Measurements from ENCODE around the gene SSH3.

The SSH3 gene

DNA sequence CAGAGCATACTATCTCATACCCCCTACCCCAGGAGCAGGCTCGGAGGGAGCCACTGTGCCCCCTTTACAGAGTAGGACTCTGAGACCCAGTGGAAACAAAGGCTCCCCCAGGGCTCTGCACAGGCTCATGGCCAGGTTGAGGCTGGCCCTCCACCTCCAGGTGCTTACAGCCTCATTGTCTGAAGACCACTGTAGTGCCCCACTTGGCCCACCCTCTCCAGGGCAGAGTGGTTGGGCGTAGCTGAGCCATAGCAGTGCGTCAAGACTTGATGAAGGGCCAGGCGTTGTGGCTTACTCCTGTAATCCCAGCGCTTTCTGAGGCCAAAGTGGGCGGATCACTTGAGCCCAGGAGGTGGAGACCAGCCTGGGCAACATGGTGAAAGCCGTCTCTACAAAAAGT is 12.5 kb upstream of the SSH3 start:
- no peak for DNase-seq (ENCODE audit: low read depth in 2 of 3, low spot score in 1 of 3)

GRCh38 chr11:67291481-67292381 is 11.6 kb upstream of the SSH3 start:
- no peak for DNase-seq (ENCODE audit: low read depth in 2 of 3, low spot score in 1 of 3)

GRCh38 chr11:67292671-67293070 is 10.7 kb upstream of the SSH3 start:
- DNase-seq (ENCODE audit: low read depth in 2 of 3, low spot score in 1 of 3), result no peak

- no peak for DNase-seq (ENCODE audit: low read depth in 2 of 3, low spot score in 1 of 3)
Measured at GRCh38 chr11:67293090-67293489, 10.2 kb upstream of the SSH3 start.

- no peak for DNase-seq (ENCODE audit: low read depth in 2 of 3, low spot score in 1 of 3)
Measured at GRCh38 chr11:67295846-67296245, 7.5 kb upstream of the SSH3 start.

DNA sequence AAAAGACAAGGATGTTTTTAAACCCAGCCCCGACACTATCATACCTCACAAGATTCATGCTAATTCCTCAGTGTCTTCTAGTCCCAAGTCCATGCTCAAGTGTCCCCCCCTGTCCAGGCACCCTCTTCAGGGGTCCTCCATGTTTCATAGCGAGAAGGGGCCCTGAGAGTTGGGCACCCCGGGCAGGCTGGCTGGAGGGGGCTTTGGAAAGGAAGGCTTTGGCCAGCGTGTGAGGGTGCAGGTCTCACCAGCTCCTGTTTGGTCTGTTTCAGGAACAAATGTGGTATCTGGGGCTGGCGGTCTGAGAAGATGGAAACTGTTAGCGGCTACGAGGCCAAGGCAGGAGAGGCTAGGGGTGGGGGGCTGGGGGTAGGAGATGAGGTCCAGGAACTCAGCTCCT is 4.5 kb upstream of the SSH3 start:
- DNase-seq (ENCODE audit: low read depth in 2 of 3, low spot score in 1 of 3), result no peak

GRCh38 chr11:67299471-67300191 is 3.7 kb upstream of the SSH3 start:
- no peak for DNase-seq (ENCODE audit: low read depth in 2 of 3, low spot score in 1 of 3)

DNA sequence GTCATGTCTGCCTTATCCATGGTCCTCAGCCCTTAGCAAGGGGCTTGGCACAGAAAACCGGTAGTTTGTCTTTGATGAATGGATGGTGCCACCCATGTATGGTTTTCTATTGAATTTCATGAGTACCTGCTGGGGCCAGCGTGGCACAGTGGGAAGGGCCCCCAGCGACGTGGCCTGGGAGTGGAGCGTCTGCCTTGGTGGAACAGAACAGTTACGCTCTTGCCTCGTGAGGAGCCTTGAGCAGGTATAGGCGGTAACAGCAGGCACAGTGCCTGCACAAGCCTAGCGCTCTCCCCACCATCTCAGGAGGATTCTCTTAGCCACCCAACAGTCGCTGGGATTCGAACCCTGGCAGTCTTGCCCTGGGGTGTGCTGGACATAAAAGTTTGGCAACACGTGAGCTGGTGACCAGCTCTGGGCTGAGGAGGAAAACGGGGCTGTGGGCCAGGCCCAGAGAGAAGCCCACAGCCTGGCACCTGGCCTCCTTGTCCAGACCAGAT is 3.0 kb upstream of the SSH3 start:
- no peak for DNase-seq (ENCODE audit: low read depth in 2 of 3, low spot score in 1 of 3)

- DNase-seq (ENCODE audit: low read depth in 2 of 3, low spot score in 1 of 3), result no peak
Measured at GRCh38 chr11:67300756-67301312, 2.5 kb upstream of the SSH3 start.

DNA sequence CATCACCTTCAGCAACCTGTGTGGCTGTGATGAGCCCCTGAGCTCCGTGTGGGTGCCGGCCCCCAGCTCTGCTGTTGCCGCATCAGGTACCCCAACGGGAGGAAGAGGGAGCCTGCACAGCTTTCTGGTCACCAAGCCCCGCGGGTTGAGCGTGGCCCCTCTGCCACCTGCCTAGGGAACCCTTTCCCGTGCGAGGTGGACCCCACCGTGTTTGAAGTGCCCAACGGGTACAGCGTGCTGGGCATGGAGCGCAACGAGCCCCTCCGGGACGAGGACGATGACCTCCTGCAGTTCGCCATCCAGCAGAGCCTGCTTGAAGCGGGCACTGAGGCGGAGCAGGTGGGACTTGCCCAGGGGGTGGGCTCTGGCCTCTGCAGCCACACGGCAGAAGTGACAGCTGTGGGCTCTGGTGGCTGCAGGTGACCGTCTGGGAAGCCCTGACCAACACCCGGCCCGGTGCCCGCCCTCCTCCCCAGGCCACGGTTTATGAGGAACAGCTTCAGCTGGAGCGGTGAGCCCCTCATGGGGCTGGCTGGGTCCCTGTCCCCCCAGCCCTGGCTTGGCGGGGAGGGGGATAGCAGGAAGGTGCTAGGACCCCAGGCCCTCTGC is 1.9 kb upstream of the SSH3 start:
- no peak for DNase-seq (ENCODE audit: low read depth in 2 of 3, low spot score in 1 of 3)

DNA sequence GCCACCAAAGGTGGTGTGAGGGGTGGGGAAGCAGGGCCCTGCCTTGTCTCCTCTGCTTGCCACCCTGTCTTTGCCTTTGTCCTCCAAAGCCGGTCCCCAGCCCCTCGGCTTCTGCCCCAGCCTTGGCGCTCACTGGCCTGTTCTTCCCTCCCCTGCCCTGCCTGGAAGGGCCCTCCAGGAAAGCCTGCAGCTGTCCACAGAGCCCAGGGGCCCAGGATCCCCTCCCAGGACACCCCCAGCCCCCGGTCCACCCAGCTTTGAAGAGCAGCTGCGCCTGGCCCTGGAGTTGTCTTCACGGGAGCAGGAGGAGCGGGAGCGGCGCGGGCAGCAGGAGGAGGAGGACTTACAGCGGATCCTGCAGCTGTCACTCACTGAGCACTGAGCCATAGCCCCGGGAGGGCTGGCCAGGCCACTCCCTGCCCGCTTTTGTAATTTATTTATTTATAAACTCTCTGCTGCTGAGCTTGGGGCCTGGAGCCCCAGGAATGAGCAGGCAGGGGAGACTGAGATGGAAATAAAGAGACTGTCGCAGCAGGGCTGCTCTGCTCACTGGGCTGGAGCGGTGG is 1.3 kb upstream of the SSH3 start:
- DNase-seq (ENCODE audit: low read depth in 2 of 3, low spot score in 1 of 3), result no peak

- DNase-seq (ENCODE audit: low read depth in 2 of 3, low spot score in 1 of 3), result no peak
Measured at GRCh38 chr11:67302571-67303131, 679 bp upstream of the SSH3 start.

DNA sequence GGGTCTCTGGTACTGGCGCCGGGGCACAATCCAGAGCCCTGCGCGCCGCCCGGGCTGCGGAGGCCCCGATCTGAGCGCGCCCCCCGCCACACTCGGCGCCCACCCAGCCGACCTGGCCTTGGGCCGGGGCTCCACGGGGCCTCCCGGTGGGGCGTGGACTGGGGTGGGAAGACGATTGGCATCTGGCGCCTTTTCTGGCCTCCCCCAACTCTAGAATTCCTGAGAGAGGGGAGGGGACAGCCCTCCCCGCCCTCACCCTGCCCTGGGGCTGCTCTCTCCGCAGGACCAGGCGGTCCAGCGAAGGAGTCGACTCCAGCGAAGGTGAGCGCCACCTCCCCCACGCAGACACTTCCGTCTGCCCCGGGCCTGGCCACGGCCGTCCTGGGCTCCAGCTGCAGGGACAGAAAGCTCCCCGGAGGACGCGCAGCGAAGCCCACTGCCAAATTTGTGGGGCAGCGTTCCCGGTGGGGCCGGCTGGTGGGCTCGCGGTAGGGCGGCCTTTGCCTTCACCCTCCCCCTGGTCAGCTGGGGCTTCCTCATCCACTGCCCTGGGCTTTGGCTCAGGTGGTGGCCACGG is 593 bp downstream of the SSH3 start:
- DNase-seq (ENCODE audit: low read depth in 2 of 3, low spot score in 1 of 3), result no peak

- DNase-seq (ENCODE audit: low read depth in 2 of 3, low spot score in 1 of 3), result no peak
Measured at GRCh38 chr11:67304511-67305113, 1.3 kb downstream of the SSH3 start.

DNA sequence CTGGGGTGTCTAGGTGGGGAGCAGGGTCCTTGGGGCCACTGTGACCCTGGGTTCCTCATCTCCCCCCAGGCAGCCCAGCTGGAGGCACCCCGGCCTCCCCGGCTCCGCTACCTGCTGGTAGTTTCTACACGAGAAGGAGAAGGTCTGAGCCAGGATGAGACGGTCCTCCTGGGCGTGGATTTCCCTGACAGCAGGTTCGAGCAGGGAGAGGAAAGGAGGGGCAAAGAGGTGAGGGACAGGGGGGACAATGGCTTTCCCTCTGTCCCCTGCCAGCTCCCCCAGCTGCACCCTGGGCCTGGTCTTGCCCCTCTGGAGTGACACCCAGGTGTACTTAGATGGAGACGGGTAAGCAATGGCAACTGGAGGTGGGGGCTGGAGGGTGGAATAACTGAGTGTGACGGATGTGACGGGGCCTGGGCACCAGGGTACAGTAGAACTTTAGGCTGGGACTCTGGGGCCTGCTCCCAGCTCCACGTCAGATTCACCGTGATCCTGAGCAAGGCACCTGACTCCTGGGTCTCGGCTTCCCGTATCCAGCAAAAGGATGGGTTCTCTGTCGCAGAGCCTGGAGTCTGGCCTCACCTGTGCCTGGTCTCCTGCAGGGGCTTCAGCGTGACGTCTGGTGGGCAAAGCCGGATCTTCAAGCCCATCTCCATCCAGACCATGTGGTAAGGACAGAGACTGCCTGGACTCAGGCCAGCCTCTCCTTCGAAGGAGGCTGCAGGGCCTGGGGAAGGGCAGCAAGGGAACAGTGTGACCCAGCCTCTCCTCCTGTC is 3.6 kb downstream of the SSH3 start:
- no peak for DNase-seq (ENCODE audit: low read depth in 2 of 3, low spot score in 1 of 3)

DNA sequence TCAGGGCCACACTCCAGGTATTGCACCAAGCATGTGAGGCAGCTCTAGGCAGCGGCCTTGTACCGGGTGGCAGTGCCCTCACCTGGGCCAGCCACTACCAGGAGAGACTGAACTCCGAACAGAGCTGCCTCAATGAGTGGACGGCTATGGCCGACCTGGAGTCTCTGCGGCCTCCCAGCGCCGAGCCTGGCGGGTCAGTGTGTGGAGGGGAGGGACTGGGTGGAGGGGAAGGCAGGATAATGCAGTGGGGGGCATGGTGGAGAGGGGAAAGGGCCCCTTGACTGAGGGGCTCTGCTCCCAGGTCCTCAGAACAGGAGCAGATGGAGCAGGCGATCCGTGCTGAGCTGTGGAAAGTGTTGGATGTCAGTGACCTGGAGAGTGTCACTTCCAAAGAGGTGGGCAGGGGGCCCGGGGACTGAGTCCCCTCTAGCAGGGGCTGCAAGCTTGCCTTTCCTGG is 4.2 kb downstream of the SSH3 start:
- DNase-seq (ENCODE audit: low read depth in 2 of 3, low spot score in 1 of 3), result no peak

DNA sequence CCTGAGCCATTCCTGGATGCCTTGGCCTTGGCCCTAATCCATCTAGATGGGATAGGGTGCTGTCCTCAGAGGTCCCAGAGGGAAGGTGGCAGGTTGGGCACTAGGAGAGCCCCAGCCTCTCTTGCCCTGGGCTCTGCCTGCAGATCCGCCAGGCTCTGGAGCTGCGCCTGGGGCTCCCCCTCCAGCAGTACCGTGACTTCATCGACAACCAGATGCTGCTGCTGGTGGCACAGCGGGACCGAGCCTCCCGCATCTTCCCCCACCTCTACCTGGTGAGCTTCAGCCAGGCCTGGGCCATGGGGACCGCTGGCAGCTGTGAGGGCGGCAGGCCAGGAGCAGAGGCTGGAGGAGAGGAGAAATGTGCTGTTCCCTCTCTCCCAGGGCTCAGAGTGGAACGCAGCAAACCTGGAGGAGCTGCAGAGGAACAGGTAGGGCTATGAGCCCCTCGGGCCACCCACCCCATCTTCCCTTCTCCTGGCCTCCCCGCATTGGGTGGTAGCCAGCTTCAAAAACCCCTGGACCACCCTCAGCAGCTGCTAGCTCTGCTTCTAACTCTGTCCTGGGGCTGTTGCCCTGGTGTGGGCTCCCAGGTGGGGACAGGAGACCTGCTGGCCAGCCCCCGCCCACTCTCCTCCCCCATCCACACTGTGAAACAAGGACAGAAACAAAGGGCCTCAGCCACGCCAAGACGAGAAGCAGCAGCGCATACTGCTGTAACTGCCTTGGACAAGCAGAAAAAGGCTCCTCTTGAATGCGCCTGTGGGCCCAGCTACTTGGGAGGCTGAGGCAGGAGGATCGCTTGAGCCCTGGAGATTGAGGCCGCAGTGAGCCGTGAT is 4.9 kb downstream of the SSH3 start:
- DNase-seq (ENCODE audit: low read depth in 2 of 3, low spot score in 1 of 3), result no peak

- no peak for DNase-seq (ENCODE audit: low read depth in 2 of 3, low spot score in 1 of 3)
Measured at GRCh38 chr11:67309166-67309565, 5.8 kb downstream of the SSH3 start.
